H1 (cell line): Measurements from ENCODE around the gene NCK2. TPM values are rescaled to one million over a fixed set of nuclear protein-coding genes. Genes with fewer than 3 reads are reported as not detected.

Experiments used
- CTCF ChIA-PET: fragments of 300-600 bp; sonication (Branson Sonifier 250); formaldehyde crosslinking; loops from one replicate; lab custom pipeline; 2021; ENCODE audit not compliant: partially characterized antibody; lab: Charles Lee
- POLR2A ChIA-PET: fragments of 300-600 bp; sonication (Branson Sonifier 250); formaldehyde crosslinking; loops from one replicate; lab custom pipeline; 2021; ENCODE audit warnings: inconsistent platforms; ENCODE audit not compliant: partially characterized antibody; lab: Charles Lee
- DNase-seq, 2 experiments: peaks; one replicate each; pipeline versions ENCODE4 v3.0.0 to v3.0.0-alpha.2; 2010 to 2022; ENCODE audit warnings: low spot score in 2 of 2, low read depth in 1 of 2, mixed read lengths in 1 of 2
- FAIRE-seq: peaks from 2 replicates; lab custom pipeline; 2011; peaks lifted over from hg19 to GRCh38; lab: Jason Lieb, UNC
- H2AFZ ChIP-seq: 2 replicates; pipeline ENCODE4 v1.8.1; 2012; ENCODE audit warnings: low read length, inconsistent platforms
- H2AK5ac ChIP-seq: 2 replicates; pipeline ENCODE4 v1.6.1; 2013; ENCODE audit warnings: low read depth, low read length
- H2BK120ac ChIP-seq: replicated peaks from 2 replicates; pipeline ENCODE3; 2013; ENCODE audit warnings: low read depth, low read length, inconsistent platforms
- H2BK12ac ChIP-seq: 2 replicates; pipeline ENCODE4 v1.6.1; 2013; ENCODE audit warnings: low read depth, low read length
- H2BK15ac ChIP-seq: 2 replicates; pipeline ENCODE4 v1.6.1; 2013; ENCODE audit warnings: low read length
- H2BK20ac ChIP-seq: 2 replicates; pipeline ENCODE4 v1.6.1; 2013; ENCODE audit warnings: low read length
- H2BK5ac ChIP-seq: 2 replicates; pipeline ENCODE4 v1.6.1; 2013; ENCODE audit warnings: low read depth, low read length
- H3K14ac ChIP-seq: 2 replicates; pipeline ENCODE4 v1.6.1; 2013; ENCODE audit warnings: inconsistent platforms; ENCODE audit not compliant: insufficient read length
- H3K18ac ChIP-seq: 2 replicates; pipeline ENCODE4 v1.6.1; 2013; ENCODE audit warnings: low read length; ENCODE audit errors: extremely low read depth
- H3K23ac ChIP-seq: 2 replicates; pipeline ENCODE4 v1.6.1; 2013; ENCODE audit warnings: inconsistent platforms; ENCODE audit not compliant: insufficient read length
- H3K23me2 ChIP-seq: 2 replicates; pipeline ENCODE4 v1.6.1; 2013; ENCODE audit warnings: low read depth, low read length
- H3K27ac ChIP-seq: 2 replicates; pipeline ENCODE4 v1.6.1; 2011; ENCODE audit warnings: low read depth, low read length, inconsistent platforms
- H3K27me3 ChIP-seq, 4 experiments: replicated peaks in 1 of 4; 1 replicate in 1 of 4; 2 replicates in 3 of 4; pipeline versions ENCODE4 v1.6.1 to v1.8.1; 2011 to 2013; ENCODE audit warnings: low read length in 3 of 4, mild to moderate bottlenecking in 3 of 4, inconsistent platforms in 2 of 4, mixed read lengths in 2 of 4, moderate library complexity in 1 of 4; ENCODE audit not compliant: control insufficient read depth in 3 of 4, insufficient read depth in 3 of 4; ENCODE audit errors: extremely low read depth in 1 of 4
- H3K36me3 ChIP-seq, 4 experiments: 2 replicates each; pipeline versions ENCODE4 v1.6.1 to v1.8.1; 2011 to 2013; ENCODE audit warnings: mild to moderate bottlenecking in 4 of 4, low read length in 3 of 4, moderate library complexity in 2 of 4, control low read depth in 1 of 4, inconsistent platforms in 1 of 4; ENCODE audit not compliant: insufficient read depth in 4 of 4, control insufficient read depth in 2 of 4
- H3K4ac ChIP-seq: replicated peaks from 2 replicates; pipeline ENCODE3; 2013; ENCODE audit warnings: low read length, low read depth, mixed read lengths, inconsistent platforms; ENCODE audit not compliant: insufficient read length
- H3K4me1 ChIP-seq, 4 experiments: replicated peaks in 1 of 4; 1 replicate in 1 of 4; 2 replicates in 3 of 4; pipeline versions ENCODE4 v1.6.1 to v1.8.1; 2011 to 2013; ENCODE audit warnings: low read length in 3 of 4, inconsistent platforms in 2 of 4, mixed read lengths in 1 of 4; ENCODE audit not compliant: insufficient read depth in 4 of 4, control insufficient read depth in 3 of 4
- H3K4me2 ChIP-seq, 2 experiments: 2 replicates each; pipeline versions ENCODE4 v1.6.1 to v1.8.1; 2011 to 2013; ENCODE audit warnings: low read depth in 2 of 2, low read length in 2 of 2, control low read depth in 1 of 2, inconsistent platforms in 1 of 2, mild to moderate bottlenecking in 1 of 2; ENCODE audit not compliant: insufficient read depth in 1 of 2
- H3K4me3 ChIP-seq, 4 experiments: fragments of 200-600, 300-600 bp in 1 of 4; sonication (generic), shearing (Covaris generic), sonication (Bioruptor Twin) in 1 of 4; 2 replicates each; pipeline versions ENCODE4 v1.5.1 to v1.8.1; 2011 to 2016; ENCODE audit warnings: low read length in 4 of 4, low read depth in 3 of 4, control low read depth in 2 of 4, inconsistent platforms in 2 of 4, mild to moderate bottlenecking in 2 of 4, mixed read lengths in 1 of 4, moderate library complexity in 1 of 4; ENCODE audit not compliant: insufficient read depth in 2 of 4; ENCODE audit errors: extremely low read depth in 1 of 4
- H3K56ac ChIP-seq: replicated peaks from 2 replicates; pipeline ENCODE3; 2013; ENCODE audit warnings: low read depth, mild to moderate bottlenecking, mixed read lengths, low read length, inconsistent platforms; ENCODE audit not compliant: insufficient read length
- H3K79me1 ChIP-seq: 2 replicates; pipeline ENCODE4 v1.6.1; 2013; ENCODE audit warnings: low read depth, low read length, control low read depth
- H3K79me2 ChIP-seq, 2 experiments: 2 replicates each; pipeline versions ENCODE4 v1.6.1 to v1.8.1; 2012 to 2013; ENCODE audit warnings: low read length in 2 of 2, mild to moderate bottlenecking in 2 of 2, inconsistent platforms in 1 of 2; ENCODE audit not compliant: insufficient read depth in 2 of 2, control insufficient read depth in 1 of 2
- H3K9ac ChIP-seq, 4 experiments: replicated peaks in 1 of 4; 1 replicate in 1 of 4; 2 replicates in 3 of 4; pipeline versions ENCODE4 v1.6.1 to v1.8.1; 2011 to 2013; ENCODE audit warnings: low read depth in 3 of 4, low read length in 3 of 4, control low read depth in 2 of 4, mild to moderate bottlenecking in 2 of 4, moderate library complexity in 2 of 4, inconsistent platforms in 1 of 4; ENCODE audit errors: extremely low read depth in 1 of 4
- H3K9me3 ChIP-seq, 2 experiments: 2 replicates each; pipeline versions ENCODE4 v1.6.1 to v1.8.1; 2012 to 2013; ENCODE audit warnings: mild to moderate bottlenecking in 2 of 2, moderate library complexity in 2 of 2, control low read depth in 1 of 2, inconsistent platforms in 1 of 2, low read depth in 1 of 2, low read length in 1 of 2, mixed read lengths in 1 of 2; ENCODE audit not compliant: insufficient read depth in 2 of 2
- H4K20me1 ChIP-seq, 2 experiments: replicated peaks in 1 of 2; 2 replicates each; pipeline versions ENCODE3 to v1.8.1; 2011 to 2013; ENCODE audit warnings: inconsistent platforms in 2 of 2, low read length in 2 of 2, mild to moderate bottlenecking in 1 of 2; ENCODE audit not compliant: insufficient read depth in 2 of 2, control insufficient read depth in 1 of 2
- H4K5ac ChIP-seq: 2 replicates; pipeline ENCODE4 v1.6.1; 2013; ENCODE audit warnings: low read length, low read depth, mixed read lengths, inconsistent platforms; ENCODE audit not compliant: insufficient read length
- H4K8ac ChIP-seq: 2 replicates; pipeline ENCODE4 v1.8.0; 2013; ENCODE audit warnings: mild to moderate bottlenecking, moderate library complexity, low read length, inconsistent platforms; ENCODE audit not compliant: insufficient read depth; ENCODE audit errors: extremely low read depth
- H4K91ac ChIP-seq: replicated peaks from 2 replicates; pipeline ENCODE3; 2013; ENCODE audit warnings: low read length, mixed read lengths, inconsistent platforms; ENCODE audit not compliant: insufficient read length
- BCL11A ChIP-seq, 2 experiments: IDR thresholded peaks; one replicate each; pipeline ENCODE4 v1.6.1; 2011; ENCODE audit warnings: low read depth in 2 of 2, low read length in 2 of 2, mild to moderate bottlenecking in 2 of 2
- RNF2 ChIP-seq: fragments of 200-900, 300-1000 bp; sonication (generic); IDR thresholded peaks from 2 replicates; pipeline ENCODE4 v1.7.1; 2016; ENCODE audit warnings: borderline replicate concordance, low read depth, mild to moderate bottlenecking, antibody characterized with exemption, low read length; ENCODE audit not compliant: poor library complexity, severe bottlenecking; ENCODE audit errors: missing control alignments
- SP4 ChIP-seq: IDR thresholded peaks from 2 replicates; pipeline ENCODE4 v1.6.1; 2012; ENCODE audit warnings: low read length, inconsistent platforms
- TCF12 ChIP-seq: IDR thresholded peaks from 2 replicates; pipeline ENCODE4 v1.6.1; 2011; ENCODE audit warnings: low read depth, mild to moderate bottlenecking, low read length
- TEAD4 ChIP-seq: IDR thresholded peaks from 2 replicates; pipeline ENCODE4 v1.6.1; 2012; ENCODE audit warnings: low read depth, low read length, inconsistent platforms, mixed read lengths
- WGBS, 2 experiments: shearing (Covaris generic) in 1 of 2; methylation state at CpG; one replicate each; pipeline versions ENCODE4 v1.1.6 to v1.1.7; 2013 to 2015; ENCODE audit warnings: low lambda C conversion rate in 2 of 2, mixed read lengths in 2 of 2, inconsistent platforms in 1 of 2, low coverage in 1 of 2, missing lambda C conversion rate in 1 of 2; ENCODE audit not compliant: insufficient replicate concordance in 2 of 2, insufficient coverage in 1 of 2, insufficient read length in 1 of 2; ENCODE audit errors: extremely low coverage in 1 of 2, missing lambda C conversion rate in 1 of 2; 5-methylcytosine and 5-hydroxymethylcytosine counted together
- polyA plus RNA-seq, 7 experiments: library from polyadenylated mRNA; depleted of rRNA in 3 of 7; stranded (reverse) in 5 of 7; unstranded in 2 of 7; fragments of >200 nt in 5 of 7; fragments of 200-250 nt in 2 of 7; gene quantifications; 1 replicate in 5 of 7; 2 replicates in 1 of 7; 4 replicates in 1 of 7; pipeline versions ENCODE4 v1.2.1 to v1.2.3, GENCODE V29; 2011 to 2013; ENCODE audit warnings: missing spikeins in 2 of 7, mixed read lengths in 2 of 7
- total RNA-seq: library from RNA; stranded (reverse); fragmentation: NEBNext Ultra II Directional; extraction: Animal tissue kit (Norgen Biotek cat#: 25700); gene quantifications from 2 replicates; pipeline ENCODE4 v1.2.1, GENCODE V29; 2021

The NCK2 gene
- total and polyA plus RNA-seq, 2 of the 8 experiments (the other 6 are each of a cell fraction or from before 2014, with no cell fraction given): 30.3 to 65.7 TPM

DNA sequence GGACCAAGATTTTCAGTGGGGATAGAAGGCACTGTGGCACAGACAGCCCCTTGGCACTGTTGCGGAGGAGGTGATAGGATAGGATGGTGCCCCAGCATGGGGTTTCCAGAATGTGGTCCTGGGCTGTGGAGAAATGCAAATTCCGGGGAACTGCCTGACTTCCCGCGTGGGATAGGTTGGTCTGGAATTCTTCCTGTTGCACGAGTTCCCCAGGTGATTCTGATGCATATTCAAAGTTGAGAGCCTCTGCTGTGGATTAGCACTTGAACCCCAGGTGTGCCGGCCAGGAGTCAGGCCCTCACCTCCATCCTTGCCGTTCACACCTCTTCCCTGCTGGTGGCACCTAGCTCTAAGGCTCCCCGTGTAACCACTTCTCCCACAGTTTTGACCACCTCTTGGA lies 15.5 kb downstream of the NCK2 start:
- Histone ChIP-seq H2BK20ac (no peak overlapping the region), H3K4me1 (peaks cover 13 to 30% (median 20%) of the 10 kb centered on the region in 4 experiments), H3K23me2 (no peaks in the 10 kb centered on the region), H3K23ac (no peak overlapping the region), H3K27ac (no peak overlapping the region), H2AFZ (no peak overlapping the region), H4K5ac (no peak overlapping the region), H3K9ac (no peak overlapping the region), H3K4ac (no peak overlapping the region), H3K36me3 (no peaks in the 10 kb centered on the region; a peak in 1 of 8 replicates), H3K27me3 (no peaks in the 10 kb centered on the region), H3K14ac (no peak overlapping the region), H4K20me1 (peaks cover 12 to 36% of the 10 kb centered on the region in 2 experiments), H2BK15ac (no peak overlapping the region), H3K79me2 (peaks cover 15 to 99% of the 10 kb centered on the region in 2 experiments), H3K79me1 (peaks cover 14% of the 10 kb centered on the region; the same call in 1 of the 2 replicates), H3K18ac (no peak overlapping the region), H3K4me2 (no peak overlapping the region), H2BK120ac (no peak overlapping the region), H3K4me3 (no peak overlapping the region), H2BK12ac (no peak overlapping the region), H2BK5ac (no peak overlapping the region), H2AK5ac (no peak overlapping the region), H3K9me3 (no peaks in the 10 kb centered on the region), H4K91ac (no peak overlapping the region), H3K56ac (no peak overlapping the region), H4K8ac (no peak overlapping the region)
- ChIA-PET CTCF (no interaction called here), POLR2A (no interaction called here)
- DNase-seq (no peak), FAIRE-seq (no peak)
- 64% methylated on average over 8 of the region's 8 CpGs; no CpG with 5 or more reads in 1 of the 2 experiments for WGBS, 2 experiments
- TF ChIP-seq SP4 (no peak), RNF2 (no peak), BCL11A (IDR thresholded peaks at IDR 0.05; ENCODE audit: low read depth in 2 of 2, low read length in 2 of 2) (no peak), TEAD4 (0 out of 2 replicates have a peak, but pooled peaks have one; percentile 41), TCF12 (no peak)
